ENCODE measurements around the gene BICD1.

Gene BICD1

GRCh38 chr12:32104572-32105355 lies 1.9 kb upstream of the BICD1 start:
- FAIRE-seq (no peak), DNase-seq (ENCODE audit: insufficient read length) (no peak)
- TF ChIP-seq TAF1 (IDR thresholded peaks at IDR 0.05; ENCODE audit: borderline replicate concordance, low read depth, low read length) (no peak), POLR2AphosphoS5 (IDR thresholded peaks at IDR 0.05; ENCODE audit: low read depth, low read length) (no peak), POLR2A (IDR thresholded peaks at IDR 0.05; ENCODE audit: low read depth, low read length) (no peak)

- TF ChIP-seq POLR2AphosphoS5 (IDR thresholded peaks at IDR 0.05; ENCODE audit: low read depth, low read length) (no peak), POLR2A (IDR thresholded peaks at IDR 0.05; ENCODE audit: low read depth, low read length) (no peak), TAF1 (IDR thresholded peaks at IDR 0.05; ENCODE audit: borderline replicate concordance, low read depth, low read length) (no peak)
- FAIRE-seq (no peak), DNase-seq (ENCODE audit: insufficient read length) (no peak)
Observed at GRCh38 chr12:32105986-32106516, 596 bp upstream of the BICD1 start.

- peak; percentile 70 for FAIRE-seq
- no peak for DNase-seq (ENCODE audit: insufficient read length)
- no peak for TF ChIP-seq POLR2A (IDR thresholded peaks at IDR 0.05; ENCODE audit: low read depth, low read length)
- TF ChIP-seq TAF1 (IDR thresholded peaks at IDR 0.05; ENCODE audit: borderline replicate concordance, low read depth, low read length), result no peak
- no peak for TF ChIP-seq POLR2AphosphoS5 (IDR thresholded peaks at IDR 0.05; ENCODE audit: low read depth, low read length)
Observed at GRCh38 chr12:32107359-32108267, 966 bp downstream of the BICD1 start.

- DNase-seq (ENCODE audit: insufficient read length), result no peak
- TF ChIP-seq TAF1 (IDR thresholded peaks at IDR 0.05; ENCODE audit: borderline replicate concordance, low read depth, low read length) (no peak), POLR2AphosphoS5 (IDR thresholded peaks at IDR 0.05; ENCODE audit: low read depth, low read length) (no peak), POLR2A (IDR thresholded peaks at IDR 0.05; ENCODE audit: low read depth, low read length) (no peak)
- FAIRE-seq, result peak; percentile 71
Observed at GRCh38 chr12:32108787-32109186, 2.1 kb downstream of the BICD1 start.

GRCh38 chr12:32110417-32110816 lies 3.8 kb downstream of the BICD1 start:
- TF ChIP-seq POLR2AphosphoS5 (IDR thresholded peaks at IDR 0.05; ENCODE audit: low read depth, low read length), result no peak
- no peak for TF ChIP-seq TAF1 (IDR thresholded peaks at IDR 0.05; ENCODE audit: borderline replicate concordance, low read depth, low read length)
- TF ChIP-seq POLR2A (IDR thresholded peaks at IDR 0.05; ENCODE audit: low read depth, low read length), result no peak
- DNase-seq (ENCODE audit: insufficient read length) (no peak), FAIRE-seq (no peak)

GRCh38 chr12:32110942-32111341 lies 4.3 kb downstream of the BICD1 start:
- FAIRE-seq (no peak), DNase-seq (ENCODE audit: insufficient read length) (no peak)
- TF ChIP-seq POLR2AphosphoS5 (IDR thresholded peaks at IDR 0.05; ENCODE audit: low read depth, low read length), result no peak

GRCh38 chr12:32115404-32116104 lies 8.9 kb downstream of the BICD1 start:
- FAIRE-seq, result peak; percentile 73
- DNase-seq (ENCODE audit: insufficient read length), result no peak
- TF ChIP-seq POLR2A (IDR thresholded peaks at IDR 0.05; ENCODE audit: low read depth, low read length), result no peak
- no peak for TF ChIP-seq TAF1 (IDR thresholded peaks at IDR 0.05; ENCODE audit: borderline replicate concordance, low read depth, low read length)
- no peak for TF ChIP-seq POLR2AphosphoS5 (IDR thresholded peaks at IDR 0.05; ENCODE audit: low read depth, low read length)

- TF ChIP-seq POLR2A (IDR thresholded peaks at IDR 0.05; ENCODE audit: low read depth, low read length), result no peak
- TF ChIP-seq POLR2AphosphoS5 (IDR thresholded peaks at IDR 0.05; ENCODE audit: low read depth, low read length), result no peak
- TF ChIP-seq TAF1 (IDR thresholded peaks at IDR 0.05; ENCODE audit: borderline replicate concordance, low read depth, low read length), result no peak
- FAIRE-seq (no peak), DNase-seq (ENCODE audit: insufficient read length) (no peak)
Observed at GRCh38 chr12:32116897-32117296, 10.2 kb downstream of the BICD1 start.

- TF ChIP-seq TAF1 (IDR thresholded peaks at IDR 0.05; ENCODE audit: borderline replicate concordance, low read depth, low read length) (no peak), POLR2A (IDR thresholded peaks at IDR 0.05; ENCODE audit: low read depth, low read length) (no peak), POLR2AphosphoS5 (IDR thresholded peaks at IDR 0.05; ENCODE audit: low read depth, low read length) (no peak)
- DNase-seq (ENCODE audit: insufficient read length), result no peak
- FAIRE-seq, result no peak
Observed at GRCh38 chr12:32117316-32117715, 10.7 kb downstream of the BICD1 start.

- no peak for FAIRE-seq
- DNase-seq (ENCODE audit: insufficient read length), result no peak
- TF ChIP-seq TAF1 (IDR thresholded peaks at IDR 0.05; ENCODE audit: borderline replicate concordance, low read depth, low read length) (no peak), POLR2AphosphoS5 (IDR thresholded peaks at IDR 0.05; ENCODE audit: low read depth, low read length) (no peak), POLR2A (IDR thresholded peaks at IDR 0.05; ENCODE audit: low read depth, low read length) (no peak)
Observed at GRCh38 chr12:32118806-32119205, 12.2 kb downstream of the BICD1 start.

GRCh38 chr12:32120419-32120818 lies 13.8 kb downstream of the BICD1 start:
- no peak for DNase-seq (ENCODE audit: insufficient read length)
- TF ChIP-seq TAF1 (IDR thresholded peaks at IDR 0.05; ENCODE audit: borderline replicate concordance, low read depth, low read length), result no peak
- no peak for TF ChIP-seq POLR2A (IDR thresholded peaks at IDR 0.05; ENCODE audit: low read depth, low read length)
- TF ChIP-seq POLR2AphosphoS5 (IDR thresholded peaks at IDR 0.05; ENCODE audit: low read depth, low read length), result no peak
- peak; percentile 70 for FAIRE-seq

All from GM12892 (cell line).